HL-60 (cell line): ENCODE data around the gene TBC1D1.

Experiments
- DNase-seq, 2 experiments: peaks; one replicate each; pipeline ENCODE4 v3.0.0-alpha.2; 2010 to 2020; ENCODE audit warnings: low read depth in 1 of 2, low spot score in 1 of 2
- H3K27ac ChIP-seq: fragments of 250-450 bp; sonication (Bioruptor Pico); replicated peaks from 2 replicates; pipeline ENCODE4 v1.5.1; 2020; ENCODE audit warnings: mild to moderate bottlenecking, moderate library complexity
- H3K27me3 ChIP-seq: fragments of 250-450 bp; sonication (Bioruptor Pico); 2 replicates; pipeline ENCODE4 v1.5.1; 2021; ENCODE audit warnings: mild to moderate bottlenecking, moderate library complexity; ENCODE audit not compliant: insufficient read depth, poor library complexity, severe bottlenecking
- H3K4me3 ChIP-seq: replicated peaks from 2 replicates; pipeline ENCODE4 v1.5.1; 2011; ENCODE audit warnings: mild to moderate bottlenecking, control low read depth, low read length; ENCODE audit not compliant: insufficient read depth
- GABPA ChIP-seq: IDR thresholded peaks from 2 replicates; pipeline ENCODE4 v1.6.1; 2012; ENCODE audit warnings: low read depth
- POLR2AphosphoS5 ChIP-seq: IDR thresholded peaks from 2 replicates; pipeline ENCODE4 v1.6.1; 2012; ENCODE audit warnings: low read depth
- SPI1 ChIP-seq: IDR thresholded peaks from 2 replicates; pipeline ENCODE4 v1.6.1; 2012; ENCODE audit warnings: low read depth, mild to moderate bottlenecking, borderline replicate concordance
- TF ChIP-seq, protein P1 (sequence below): IDR thresholded peaks from 2 replicates; pipeline ENCODE4 v1.6.1; 2012; ENCODE audit warnings: low read depth; ENCODE audit not compliant: insufficient replicate concordance
- TF ChIP-seq, protein P2 (sequence below): IDR thresholded peaks from one replicate; pipeline ENCODE4 v1.5.1; 2011; ENCODE audit warnings: low read length, control low read depth, inconsistent platforms; ENCODE audit not compliant: insufficient read depth

TBC1D1 gene

DNA sequence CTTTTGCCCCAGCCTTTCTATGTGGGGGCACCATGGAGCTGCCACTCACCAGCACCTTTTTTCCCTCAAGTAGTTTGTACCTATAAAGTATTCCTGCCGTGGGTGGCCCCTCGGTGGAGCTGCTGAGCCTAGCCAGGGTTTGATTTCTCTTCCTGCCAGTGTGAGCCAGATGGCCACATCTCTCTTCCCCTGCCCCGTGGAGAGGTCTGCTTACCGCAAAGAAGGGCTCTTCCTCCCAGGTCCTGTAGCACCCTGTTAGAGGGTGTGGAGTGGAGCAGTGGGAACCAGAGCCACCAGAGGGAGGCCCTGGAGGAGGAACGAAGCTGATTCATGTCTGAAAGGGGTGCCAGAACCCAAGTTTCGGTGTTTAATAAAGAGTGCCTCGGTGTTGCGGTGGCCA is 164.7 kb downstream of the TBC1D1 start:
- H3K27ac ChIP-seq: no peak overlapping the region
- TF ChIP-seq, protein P1, sequence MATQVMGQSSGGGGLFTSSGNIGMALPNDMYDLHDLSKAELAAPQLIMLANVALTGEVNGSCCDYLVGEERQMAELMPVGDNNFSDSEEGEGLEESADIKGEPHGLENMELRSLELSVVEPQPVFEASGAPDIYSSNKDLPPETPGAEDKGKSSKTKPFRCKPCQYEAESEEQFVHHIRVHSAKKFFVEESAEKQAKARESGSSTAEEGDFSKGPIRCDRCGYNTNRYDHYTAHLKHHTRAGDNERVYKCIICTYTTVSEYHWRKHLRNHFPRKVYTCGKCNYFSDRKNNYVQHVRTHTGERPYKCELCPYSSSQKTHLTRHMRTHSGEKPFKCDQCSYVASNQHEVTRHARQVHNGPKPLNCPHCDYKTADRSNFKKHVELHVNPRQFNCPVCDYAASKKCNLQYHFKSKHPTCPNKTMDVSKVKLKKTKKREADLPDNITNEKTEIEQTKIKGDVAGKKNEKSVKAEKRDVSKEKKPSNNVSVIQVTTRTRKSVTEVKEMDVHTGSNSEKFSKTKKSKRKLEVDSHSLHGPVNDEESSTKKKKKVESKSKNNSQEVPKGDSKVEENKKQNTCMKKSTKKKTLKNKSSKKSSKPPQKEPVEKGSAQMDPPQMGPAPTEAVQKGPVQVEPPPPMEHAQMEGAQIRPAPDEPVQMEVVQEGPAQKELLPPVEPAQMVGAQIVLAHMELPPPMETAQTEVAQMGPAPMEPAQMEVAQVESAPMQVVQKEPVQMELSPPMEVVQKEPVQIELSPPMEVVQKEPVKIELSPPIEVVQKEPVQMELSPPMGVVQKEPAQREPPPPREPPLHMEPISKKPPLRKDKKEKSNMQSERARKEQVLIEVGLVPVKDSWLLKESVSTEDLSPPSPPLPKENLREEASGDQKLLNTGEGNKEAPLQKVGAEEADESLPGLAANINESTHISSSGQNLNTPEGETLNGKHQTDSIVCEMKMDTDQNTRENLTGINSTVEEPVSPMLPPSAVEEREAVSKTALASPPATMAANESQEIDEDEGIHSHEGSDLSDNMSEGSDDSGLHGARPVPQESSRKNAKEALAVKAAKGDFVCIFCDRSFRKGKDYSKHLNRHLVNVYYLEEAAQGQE: no peak
- TF ChIP-seq POLR2AphosphoS5: no peak
- TF ChIP-seq, protein P2, sequence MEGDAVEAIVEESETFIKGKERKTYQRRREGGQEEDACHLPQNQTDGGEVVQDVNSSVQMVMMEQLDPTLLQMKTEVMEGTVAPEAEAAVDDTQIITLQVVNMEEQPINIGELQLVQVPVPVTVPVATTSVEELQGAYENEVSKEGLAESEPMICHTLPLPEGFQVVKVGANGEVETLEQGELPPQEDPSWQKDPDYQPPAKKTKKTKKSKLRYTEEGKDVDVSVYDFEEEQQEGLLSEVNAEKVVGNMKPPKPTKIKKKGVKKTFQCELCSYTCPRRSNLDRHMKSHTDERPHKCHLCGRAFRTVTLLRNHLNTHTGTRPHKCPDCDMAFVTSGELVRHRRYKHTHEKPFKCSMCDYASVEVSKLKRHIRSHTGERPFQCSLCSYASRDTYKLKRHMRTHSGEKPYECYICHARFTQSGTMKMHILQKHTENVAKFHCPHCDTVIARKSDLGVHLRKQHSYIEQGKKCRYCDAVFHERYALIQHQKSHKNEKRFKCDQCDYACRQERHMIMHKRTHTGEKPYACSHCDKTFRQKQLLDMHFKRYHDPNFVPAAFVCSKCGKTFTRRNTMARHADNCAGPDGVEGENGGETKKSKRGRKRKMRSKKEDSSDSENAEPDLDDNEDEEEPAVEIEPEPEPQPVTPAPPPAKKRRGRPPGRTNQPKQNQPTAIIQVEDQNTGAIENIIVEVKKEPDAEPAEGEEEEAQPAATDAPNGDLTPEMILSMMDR: no peak
- TF ChIP-seq GABPA: no peak
- no peak for TF ChIP-seq SPI1
- no peak for DNase-seq
- no peak overlapping the region for H3K4me3 ChIP-seq
- no peaks in the 10 kb centered on the region for H3K27me3 ChIP-seq

DNA sequence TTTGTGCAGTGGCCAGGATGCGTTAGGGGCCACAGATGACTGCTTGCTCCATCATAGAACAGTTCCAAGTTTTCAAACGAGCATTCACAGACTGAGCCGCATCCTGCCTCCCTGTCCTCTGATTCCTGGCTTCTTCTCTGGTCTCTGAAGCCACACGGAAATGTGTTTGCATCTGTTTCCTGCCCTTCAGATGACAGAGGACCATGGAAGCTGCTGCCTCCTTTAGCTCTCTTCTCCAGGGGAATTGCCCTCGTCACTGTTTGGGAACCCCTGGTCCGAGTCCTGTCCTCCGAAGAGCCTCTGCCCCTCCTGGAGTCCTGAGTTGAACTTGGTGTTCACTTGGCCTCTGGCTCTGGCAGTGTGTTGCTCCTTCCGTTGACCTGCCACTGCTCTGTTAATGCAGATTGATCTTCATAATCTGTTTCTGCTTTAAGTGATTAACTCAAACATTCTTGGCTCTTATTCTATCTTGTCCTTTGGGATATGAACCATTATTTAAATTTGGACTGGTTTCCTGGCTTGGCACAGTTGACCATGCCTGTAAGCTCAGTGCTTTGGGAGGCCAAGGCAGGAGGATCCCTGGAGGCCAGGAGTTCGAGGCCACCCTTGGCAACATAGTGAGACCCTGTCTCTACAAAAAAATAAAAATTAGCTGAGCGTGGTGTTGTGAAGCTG is 165.3 kb downstream of the TBC1D1 start:
- Histone ChIP-seq H3K27ac (no peak overlapping the region), H3K27me3 (no peaks in the 10 kb centered on the region), H3K4me3 (no peak overlapping the region)
- DNase-seq: no peak
- TF ChIP-seq GABPA: no peak
- TF ChIP-seq SPI1: no peak
- TF ChIP-seq, protein P2: no peak
- TF ChIP-seq POLR2AphosphoS5: no peak
- TF ChIP-seq, protein P1: no peak

DNA sequence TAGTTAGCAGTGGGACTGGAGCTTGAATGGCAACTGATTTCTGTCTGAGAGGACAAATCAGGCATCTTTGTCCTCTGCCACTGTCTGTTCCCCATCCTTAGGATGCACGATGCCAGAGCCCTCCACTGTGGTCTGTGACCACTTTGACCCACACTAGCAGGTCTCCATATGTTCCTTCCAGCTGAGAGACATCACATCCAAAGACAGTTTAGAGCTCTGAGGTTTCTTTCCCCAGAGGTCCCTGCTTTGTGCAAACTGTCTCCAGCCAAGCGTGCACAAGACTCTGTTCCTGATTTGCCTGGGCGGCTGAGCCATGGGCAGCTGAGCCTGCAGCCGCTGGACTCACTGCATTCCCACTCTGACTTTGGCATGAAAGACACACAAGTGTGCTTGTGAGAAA is 167.3 kb downstream of the TBC1D1 start:
- H3K27me3 ChIP-seq: no peaks in the 10 kb centered on the region
- no peak for DNase-seq
- TF ChIP-seq SPI1: no peak
- TF ChIP-seq, protein P1: no peak
- TF ChIP-seq GABPA: no peak
- TF ChIP-seq POLR2AphosphoS5: no peak
- TF ChIP-seq, protein P2: no peak
- H3K27ac ChIP-seq: no peak overlapping the region
- no peak overlapping the region for H3K4me3 ChIP-seq
